ENCODE data around the gene SERINC5.
"Not testable (repeated sequence)": the region's sequence is repeated elsewhere in the genome, so short reads cannot be mapped to it uniquely, and the experiment has no call there.

Gene SERINC5

DNA sequence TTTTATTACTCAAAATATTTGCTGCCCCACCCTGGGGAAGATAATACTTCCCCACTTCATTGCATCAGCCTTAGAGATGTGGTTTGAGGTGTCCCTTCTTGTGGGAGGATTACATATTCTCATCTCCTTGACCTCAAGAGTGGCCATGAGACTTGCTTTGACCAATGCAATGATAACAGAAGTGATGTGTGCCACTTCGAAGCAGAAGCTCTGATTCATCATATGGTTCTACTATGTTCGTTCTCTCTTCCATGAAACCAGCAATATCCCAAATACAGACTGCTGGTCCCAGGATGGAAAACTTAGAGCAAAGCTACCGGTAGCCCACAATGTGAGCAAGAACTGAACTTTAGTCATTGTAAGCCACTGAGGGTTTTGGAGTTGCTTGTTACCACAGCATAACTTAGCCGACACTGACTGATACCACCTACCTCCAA, 128.7 kb downstream of the SERINC5 start:
- no peak for DNase-seq

DNA sequence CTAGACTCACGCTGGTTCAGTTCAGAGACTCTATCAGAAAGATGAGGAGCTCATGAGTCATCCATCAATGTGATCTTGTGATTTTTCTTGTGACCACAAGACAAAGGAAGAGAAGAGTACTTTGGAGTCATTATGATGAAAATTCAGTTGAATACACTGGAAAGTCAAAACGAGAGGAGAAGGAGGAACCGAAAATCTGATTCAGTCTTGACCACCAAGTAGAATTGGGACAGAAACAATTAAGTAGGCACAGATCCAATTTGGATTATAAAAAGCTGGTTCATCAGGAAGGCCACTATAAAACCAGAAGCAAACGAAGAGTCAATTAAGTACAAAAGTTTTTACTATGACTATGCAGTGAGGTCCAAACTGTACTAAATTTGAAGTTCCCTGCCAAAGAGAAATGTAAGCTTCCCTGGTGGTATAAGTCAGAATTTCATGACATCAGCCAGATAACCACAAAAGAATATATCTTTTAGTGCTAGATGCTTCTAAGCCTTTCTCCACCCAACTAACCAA, 129.8 kb downstream of the SERINC5 start:
- DNase-seq: peak; percentile 44

DNA sequence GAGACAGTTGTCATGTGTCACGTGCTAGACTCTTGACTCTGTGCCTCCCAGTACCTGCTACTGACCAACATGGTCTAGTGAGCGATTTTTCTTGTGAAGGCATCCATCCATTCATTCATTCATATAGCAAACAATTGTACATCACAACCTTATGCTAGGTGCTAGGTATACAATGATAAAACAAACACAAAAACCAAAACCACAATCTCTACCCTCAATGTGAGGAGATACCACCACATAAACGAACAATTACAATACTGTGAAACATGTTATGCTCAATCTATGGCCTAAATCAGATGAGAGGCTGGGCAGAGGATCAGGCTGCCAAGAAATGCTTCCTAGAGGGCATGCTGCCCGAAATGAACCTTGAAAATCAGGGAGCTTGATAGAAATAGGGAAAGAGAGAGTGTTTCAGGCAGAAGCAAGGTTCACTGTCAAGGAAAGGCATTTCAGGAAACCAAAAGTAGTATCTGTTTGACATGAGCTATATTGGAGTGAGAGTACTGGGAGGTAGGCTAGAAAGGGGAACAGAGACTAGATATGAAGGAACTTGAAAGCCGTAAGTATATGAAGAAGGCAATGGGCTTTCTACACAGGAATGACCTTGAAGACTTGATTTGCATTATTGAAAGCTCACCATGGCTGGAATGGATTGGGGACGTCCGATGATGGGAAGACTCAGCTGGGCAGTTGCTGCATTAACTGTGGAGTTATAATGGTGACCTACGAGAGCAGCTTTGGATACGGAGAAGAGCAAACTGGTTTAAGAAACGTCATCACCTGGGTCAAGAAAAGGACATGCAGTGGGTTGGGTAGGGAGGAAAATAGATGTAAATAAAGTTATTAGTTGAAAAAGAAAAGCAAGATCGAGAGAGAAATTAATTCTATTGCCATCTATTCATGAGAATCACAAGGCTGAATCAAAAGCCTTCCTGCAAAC, 130.6 kb downstream of the SERINC5 start:
- DNase-seq: no peak

DNA sequence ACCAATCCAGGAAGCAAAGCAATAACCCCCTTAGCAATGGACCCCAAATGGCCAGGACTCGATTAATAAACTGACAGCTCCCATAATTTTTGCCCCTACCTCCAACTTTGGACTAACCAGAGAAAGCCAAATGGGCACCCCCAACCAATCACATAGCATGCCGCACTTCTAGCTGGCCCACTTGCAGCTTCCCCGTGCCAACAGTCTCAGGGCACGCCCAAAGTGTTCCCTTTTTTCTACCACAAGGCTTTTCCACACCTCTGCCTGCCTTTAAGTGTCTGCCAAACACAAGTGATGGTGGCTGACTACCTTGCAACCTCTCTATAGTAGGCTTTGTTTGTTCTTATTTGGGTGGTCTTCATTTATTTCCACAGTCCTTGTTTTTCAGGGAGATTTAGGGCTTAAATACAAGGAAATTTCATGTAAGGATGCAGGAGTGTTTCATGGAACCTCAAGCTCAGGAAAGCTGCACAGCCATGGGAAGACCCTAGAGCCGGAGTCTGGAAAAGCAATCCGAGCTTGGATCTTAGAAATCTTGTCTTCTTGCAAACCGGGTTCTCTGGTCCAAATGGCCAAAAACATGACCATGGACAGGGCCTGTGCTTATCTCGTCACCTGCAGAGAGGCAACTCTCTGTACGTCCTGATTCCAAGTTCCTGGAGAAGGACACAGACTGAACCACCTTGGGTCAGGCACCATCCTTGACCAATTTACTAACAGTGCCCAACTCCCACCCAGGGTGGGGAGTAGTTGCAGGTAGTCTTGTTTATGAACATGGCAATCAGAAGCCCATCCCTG, 131.5 kb downstream of the SERINC5 start:
- DNase-seq: no peak

DNA sequence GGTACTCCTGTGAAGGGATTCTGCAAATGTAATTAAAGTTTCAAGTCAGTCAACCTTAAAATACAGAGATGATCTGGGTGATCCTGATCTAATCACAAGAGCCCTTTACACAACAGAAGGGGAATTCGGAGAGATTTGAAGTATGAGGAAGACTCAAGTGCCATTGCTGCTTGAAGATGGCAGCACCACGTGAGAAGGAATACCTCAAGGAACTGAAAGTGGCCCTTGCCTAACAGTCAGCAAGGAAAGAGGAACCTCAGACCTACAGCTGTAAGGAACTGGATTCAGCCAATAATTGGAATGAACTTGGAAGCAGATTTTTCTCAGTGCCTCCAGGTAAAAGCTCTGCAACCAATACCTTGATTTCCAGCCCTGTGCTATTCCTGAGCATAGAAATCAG, 133.3 kb downstream of the SERINC5 start:
- DNase-seq: peak; percentile 26

GRCh38 chr5:80119372-80119771, 136.5 kb downstream of the SERINC5 start:
- no peak for DNase-seq

DNA sequence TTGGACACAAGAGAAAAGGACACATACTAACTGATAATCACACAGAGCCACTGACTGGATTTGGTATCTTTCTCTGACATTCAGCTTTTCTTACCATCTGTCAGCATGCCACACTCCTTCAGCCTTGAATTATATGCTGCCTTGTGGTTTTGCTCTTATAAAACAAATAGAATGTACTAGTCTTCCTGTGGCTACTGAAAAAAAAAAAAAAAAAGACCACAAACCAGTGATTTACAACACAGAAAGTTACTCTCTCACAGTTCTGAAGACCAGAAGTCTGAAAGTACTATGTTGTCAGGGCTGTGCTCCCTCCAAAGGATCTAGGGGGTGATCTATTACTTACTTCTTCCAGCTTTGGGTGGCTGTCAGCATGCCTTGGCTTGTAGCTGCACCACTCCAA, 138.4 kb downstream of the SERINC5 start:
- no peak for DNase-seq

DNA sequence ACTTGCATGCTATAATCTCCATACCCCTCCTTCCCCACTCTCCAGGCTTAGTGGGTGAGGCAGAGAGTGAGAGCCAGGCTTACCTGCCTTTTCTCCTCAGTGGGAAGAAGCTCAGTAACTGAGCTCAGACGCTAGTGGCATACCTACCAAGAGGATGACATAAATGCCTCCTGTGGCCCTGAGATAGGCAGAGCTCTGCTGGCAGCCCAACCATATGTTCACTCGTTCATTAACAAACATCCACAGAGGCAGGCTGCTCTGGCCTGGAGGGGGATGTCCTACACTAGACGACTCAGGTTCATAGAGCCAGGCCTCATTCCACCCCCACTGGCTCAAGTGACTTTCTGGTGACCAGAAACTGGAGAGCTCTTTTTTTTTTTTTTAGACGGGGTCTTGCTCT, 139.4 kb downstream of the SERINC5 start:
- no peak for DNase-seq

DNA sequence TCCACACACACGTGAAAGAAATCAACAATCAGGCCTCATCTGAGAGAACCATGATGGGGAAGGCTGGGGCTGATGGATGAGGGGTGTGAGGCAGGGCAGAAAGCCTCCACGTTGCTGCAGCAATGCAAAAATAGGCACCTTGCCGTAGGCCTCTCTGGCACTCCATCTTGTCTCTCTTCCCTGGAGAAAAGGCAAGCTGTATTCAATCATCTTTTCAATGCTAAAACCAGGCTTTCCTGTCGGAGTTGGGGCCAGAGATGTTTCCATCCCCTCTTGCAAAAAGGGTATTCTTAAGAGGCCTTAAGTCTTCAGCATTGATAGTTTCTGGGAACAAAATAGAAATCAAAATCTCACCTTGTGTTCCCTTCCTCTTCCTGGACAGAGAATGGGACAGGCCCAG, 139.8 kb downstream of the SERINC5 start:
- no peak for DNase-seq

- DNase-seq: no peak
These were observed 141.0 kb downstream of the SERINC5 start for GRCh38 chr5:80114860-80115259.

- not testable (repeated sequence) for DNase-seq
These were observed 144.4 kb downstream of the SERINC5 start for GRCh38 chr5:80111376-80111990.

GRCh38 chr5:80109646-80110478, 146.0 kb downstream of the SERINC5 start:
- DNase-seq: peak; percentile 51

DNA sequence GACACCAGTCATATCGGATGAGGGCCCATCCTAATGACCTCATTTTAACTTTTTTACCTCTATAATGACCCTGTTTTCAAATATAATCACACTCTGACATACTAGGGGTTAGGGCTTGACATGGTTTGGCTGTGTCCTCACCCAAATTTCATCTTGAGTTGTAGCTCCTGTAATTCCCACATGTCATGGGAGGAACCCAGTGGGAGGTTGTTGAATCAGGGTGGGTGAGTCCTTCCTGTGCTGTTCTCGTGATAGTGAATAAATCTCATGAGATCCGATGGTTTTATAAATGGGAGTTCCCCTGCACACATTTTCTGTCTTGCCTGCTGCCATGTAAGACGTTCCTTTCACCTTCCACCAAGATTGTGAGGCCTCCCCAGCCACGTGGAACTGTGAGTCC, 148.9 kb downstream of the SERINC5 start:
- DNase-seq: no peak

DNA sequence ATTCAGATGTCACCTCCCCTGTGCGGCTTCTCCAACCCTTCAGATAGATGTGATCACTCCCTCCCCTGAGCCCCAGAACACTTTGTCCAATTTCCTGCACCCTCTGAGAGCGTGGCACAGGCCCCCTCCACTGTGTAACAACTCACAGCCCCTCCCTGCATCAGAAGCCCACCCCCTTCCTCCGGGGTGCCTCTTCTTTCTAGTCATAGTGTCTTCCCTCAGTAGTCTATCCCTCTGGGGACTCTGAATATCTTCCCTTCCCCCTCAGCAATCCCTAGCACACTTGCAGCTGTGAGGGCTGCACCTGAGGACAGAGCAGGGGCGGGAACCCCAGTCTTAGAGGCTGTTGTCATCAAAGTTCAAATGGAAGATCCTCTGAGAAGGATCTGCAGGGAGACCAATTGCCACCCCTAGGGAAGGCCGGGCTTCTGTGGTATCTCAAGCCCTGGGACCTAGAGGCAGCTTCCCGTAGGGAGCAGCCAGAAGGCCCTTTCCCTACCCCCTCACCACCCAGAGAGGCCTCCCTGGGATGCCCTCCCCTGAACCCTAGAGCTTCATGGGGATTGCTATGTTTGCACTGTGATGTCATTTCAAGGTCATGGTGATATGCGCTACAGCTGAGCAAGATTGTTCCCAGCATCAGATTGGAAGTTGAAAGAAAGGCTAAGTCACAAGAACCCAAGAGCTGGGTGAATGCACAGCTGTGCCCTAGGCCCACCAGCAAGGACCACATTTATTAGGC, 150.0 kb downstream of the SERINC5 start:
- no peak for DNase-seq

- DNase-seq: no peak
These were observed 152.5 kb downstream of the SERINC5 start for GRCh38 chr5:80103371-80103770.

DNA sequence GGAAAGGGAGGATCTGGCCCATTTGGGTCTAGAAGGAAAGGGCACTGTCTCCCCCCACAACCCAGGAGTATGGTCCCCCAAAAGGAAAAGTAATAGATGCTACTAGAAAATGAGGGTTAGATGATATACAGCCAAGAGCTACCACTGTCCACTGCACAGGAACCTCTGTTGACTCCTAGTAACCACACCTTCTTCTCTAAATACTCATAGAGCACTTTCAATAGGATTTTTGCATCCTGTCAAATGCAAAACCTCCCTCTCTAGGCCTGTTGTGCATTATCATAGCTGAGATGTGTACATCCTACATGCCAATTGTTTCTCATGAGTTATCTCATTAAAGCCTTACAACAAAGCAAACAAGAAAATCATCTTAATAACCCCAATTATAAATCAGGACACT, 153.9 kb downstream of the SERINC5 start:
- DNase-seq: no peak

GRCh38 chr5:80097451-80097850, 158.4 kb downstream of the SERINC5 start:
- DNase-seq: no peak

- no peak for DNase-seq
These were observed 161.6 kb downstream of the SERINC5 start for GRCh38 chr5:80094236-80094738.

DNA sequence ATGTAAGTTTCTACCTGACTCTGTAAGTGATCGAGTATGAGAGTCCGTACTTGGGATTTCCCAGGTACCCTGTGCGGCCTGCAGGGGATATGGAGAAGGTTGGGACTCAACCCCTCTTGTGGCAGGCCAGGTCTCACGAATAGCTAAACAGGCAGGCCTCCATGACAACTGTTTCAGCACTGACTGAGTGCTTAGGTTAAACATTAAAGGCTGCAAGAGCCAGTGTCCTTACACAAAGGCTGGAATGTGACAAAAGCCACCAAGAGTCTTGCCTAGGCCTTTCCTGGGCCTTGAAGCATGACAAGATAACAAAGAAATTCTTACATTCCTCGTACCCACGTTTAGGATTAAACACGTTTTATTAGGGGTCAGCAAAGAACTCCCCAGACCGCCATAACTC, 162.1 kb downstream of the SERINC5 start:
- DNase-seq: no peak

- DNase-seq: no peak
These were observed 163.3 kb downstream of the SERINC5 start for GRCh38 chr5:80092486-80093107.

DNA sequence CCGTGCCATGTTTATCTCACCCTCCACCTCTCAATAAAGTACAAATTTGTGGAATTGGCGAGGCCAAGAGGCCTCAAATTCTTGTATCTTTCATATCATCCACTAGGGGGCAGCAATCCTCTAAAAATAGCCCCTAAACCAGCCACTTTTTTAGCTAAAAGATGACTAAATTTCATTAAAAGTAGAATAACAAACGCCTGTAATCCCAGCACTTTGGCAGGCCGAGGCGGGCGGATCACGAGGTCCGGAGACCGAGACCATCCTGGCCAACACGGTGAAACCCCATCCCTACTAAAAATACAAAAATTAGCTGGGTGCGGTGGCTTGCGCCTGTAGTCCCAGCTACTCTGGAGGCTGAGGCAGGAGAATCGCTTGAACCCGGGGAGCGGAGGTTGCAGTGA, 164.1 kb downstream of the SERINC5 start:
- peak; percentile 74 for DNase-seq

Data from midbrain (tissue), 1 donor.